ENCODE results near the gene SCAMP2.

SCAMP2 gene

DNA sequence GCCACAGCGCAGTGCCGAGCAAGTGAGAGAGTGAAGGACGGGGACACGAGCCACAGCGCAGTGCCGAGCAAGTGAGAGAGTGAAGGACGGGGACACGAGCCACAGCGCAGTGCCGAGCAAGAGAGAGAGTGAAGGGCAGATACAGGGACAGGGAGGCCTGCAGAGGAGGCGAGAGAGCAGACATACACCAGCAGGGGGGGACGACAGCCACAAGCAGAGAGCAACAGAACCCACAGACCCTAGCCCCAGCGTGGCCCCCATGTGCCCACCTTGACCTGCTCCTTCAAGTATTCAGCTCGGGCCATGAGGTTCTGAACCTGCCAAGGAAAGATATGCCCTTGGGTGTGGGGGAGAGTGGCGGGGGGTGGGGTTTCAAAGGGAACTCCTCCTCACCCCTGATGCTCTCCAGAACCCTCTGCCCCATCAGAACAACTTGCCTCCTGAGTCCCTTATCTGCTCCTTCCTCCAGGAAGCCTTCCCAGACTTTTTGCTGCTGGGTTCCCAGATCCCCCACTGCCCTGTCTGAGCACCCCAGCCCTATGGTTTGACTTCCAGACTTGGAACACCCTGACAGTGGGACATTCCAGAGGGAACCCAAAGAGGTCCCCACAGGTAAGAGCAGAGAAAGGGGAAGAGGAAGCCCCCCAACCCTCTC lies 35.6 kb downstream of the SCAMP2 start:
- no peak for DNase-seq

DNA sequence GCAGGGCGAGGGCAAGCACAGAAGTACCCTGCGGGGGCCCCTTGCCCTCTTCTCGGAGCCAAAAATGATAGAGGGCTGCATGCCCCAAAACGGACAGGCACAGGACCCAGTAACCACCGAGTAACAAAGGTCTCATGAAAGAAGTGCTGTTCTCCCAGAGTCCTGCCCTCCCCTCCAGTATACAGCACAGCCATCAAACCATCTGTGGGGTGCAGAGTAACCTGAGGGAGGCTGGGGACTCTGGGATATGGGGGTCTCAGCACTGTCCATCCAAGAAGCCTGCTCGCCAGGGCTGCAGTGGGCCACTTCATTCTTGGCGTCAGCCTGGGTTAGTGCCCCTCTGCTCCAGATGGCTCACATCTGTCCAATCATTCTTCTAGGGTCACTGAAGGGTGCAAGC lies 36.3 kb downstream of the SCAMP2 start:
- no peak for DNase-seq

DNA sequence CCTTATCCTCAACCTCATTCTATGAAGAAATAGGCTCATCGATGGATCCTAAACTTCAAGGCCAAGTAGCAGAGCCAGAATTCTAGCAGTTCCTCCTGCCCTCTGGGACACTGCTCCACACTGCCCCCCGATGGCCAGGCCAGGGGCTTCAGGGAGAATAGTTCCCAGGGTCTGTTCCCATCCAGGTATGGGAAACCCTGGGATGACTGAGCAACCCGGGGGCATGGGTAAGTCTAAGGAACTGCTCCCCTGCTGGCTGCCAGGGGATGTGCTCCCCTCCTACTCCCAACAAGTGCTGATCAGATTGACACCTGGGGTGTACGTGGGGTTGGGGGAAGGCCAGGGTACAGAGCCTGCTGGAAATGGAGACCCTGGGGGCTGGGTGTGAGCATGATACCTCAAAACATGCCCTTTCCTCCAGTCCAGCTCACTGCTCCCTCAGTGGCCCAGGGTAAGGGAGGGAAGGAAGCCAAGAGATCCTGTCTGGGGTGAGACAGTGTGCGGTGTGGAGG lies 37.8 kb downstream of the SCAMP2 start:
- DNase-seq = no peak

DNA sequence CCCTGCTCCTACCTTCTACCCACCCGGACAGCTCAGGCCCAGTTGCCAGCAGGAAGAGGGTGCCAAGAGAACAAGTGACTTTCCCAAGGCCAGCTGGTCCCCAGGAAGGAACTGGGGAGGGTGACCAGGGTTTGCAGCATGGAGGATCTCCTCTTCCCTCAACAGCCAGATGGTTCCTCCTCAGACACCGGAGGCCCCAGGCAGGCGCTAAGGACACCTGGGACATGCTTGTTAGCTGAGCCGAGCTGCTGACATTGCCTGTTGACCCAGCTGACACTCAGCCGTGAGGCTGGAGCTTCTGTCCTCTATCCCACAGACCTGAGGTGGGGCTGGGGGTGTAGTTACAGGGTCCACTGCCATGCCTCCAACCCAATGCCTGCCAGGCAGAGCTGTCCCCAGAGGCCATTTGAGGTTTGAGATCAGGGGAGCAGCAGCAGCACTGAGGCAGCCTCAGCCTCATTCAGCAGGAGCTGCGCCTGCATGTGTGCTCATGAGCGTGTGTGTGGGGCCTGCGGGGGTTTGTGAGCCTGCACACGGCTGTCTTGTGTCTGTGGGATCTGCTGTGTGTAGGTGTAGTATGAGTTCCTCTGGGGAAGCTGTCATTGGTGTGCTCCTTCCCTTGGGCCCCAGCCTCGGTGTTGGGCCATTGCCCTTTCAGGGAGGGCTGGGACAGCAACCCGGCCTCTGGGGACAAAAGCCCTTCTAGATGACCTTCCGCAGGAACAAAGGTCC lies 39.6 kb downstream of the SCAMP2 start:
- no peak for DNase-seq

DNA sequence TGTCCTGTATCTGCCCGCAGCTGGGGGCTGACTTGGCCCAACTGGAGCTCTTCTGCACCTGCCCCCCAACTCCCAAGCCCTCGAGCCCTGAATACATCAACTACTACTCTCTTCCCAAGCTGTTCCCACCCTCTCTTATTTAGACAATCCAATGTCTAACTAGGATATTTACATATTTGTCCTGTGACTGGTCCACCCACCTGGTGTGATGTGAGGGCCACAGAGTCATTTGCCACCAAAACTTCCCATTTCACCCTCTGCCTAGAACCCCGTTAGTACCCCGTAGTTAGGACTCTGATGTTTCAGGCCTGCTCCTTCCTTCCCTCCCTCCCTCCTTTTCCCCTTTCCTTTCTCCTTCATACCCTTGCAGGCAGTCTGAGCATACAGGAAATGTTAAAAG lies 40.3 kb downstream of the SCAMP2 start:
- no peak for DNase-seq

DNA sequence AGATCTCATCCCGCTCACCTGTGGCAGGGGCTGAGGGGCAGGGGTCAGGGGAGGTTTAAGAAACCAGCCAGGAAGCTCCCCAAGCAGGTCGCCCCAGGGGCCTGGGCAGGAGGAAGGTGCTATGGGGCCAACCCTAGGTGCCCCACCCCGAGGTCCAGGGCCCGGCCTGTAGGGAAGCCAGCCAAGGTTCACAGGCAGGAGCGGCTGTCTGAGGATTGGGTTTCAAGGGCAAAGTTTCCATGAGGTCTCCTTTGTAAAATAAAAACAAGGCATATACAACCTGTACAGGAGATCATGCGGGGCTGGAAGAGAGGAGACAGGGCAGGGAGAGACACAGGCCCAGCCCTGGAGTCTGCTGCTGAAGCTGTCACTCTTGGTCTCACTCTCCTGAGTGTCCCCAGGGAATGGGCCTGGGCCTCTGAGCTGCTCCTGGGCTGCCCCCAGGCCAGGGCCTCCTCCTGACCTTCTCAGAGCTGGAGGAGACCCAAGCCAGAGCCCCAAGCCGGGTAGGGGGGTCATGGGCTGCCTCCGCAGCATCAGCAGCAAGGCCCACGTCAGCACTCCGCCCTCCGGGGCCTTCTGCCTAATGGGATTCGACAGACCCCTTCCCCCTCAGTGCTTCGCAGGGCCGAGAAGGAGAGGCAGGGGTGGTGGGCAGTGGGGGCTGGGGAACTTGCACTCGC lies 41.2 kb downstream of the SCAMP2 start:
- DNase-seq = no peak

DNA sequence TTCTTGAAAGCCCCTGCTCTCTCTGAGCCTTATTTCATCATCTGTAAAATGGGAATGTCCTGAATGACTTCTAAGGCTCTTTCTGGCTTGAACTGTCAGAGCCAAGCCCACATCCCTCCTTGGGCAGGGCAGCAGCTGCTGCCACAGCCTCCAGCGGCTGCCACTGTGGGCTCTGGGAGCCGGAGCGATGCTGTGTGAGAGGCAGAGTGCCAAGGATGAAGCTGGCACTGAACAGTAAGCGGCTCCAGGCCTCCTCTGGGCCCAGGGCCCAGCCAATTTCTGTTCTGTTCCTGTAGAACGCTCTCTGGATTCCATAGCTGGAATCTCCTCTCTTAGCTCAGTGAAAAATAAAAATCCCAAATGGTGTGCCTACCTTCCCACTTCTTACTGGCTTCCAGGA lies 42.3 kb downstream of the SCAMP2 start:
- no peak for DNase-seq

DNA sequence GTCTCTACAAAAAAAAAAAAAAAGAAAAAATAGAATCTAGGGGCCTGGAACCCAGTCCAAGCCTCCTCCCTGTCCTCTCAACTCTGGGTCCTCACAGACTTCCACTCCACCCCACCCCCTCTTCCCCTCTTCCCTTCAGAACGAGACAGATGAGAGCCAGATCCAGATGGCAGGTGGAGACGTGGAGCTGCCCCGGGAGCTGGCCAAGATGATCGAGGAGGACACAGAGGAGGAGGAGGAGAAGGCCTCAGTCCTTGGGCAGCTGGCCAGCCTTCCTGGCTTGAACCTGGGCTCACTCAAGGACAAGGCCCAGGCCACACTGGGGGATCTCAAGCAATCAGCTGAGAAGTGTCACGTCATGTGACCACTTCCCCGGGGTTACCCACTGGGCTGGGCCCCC lies 43.2 kb downstream of the SCAMP2 start:
- DNase-seq = no peak

DNA sequence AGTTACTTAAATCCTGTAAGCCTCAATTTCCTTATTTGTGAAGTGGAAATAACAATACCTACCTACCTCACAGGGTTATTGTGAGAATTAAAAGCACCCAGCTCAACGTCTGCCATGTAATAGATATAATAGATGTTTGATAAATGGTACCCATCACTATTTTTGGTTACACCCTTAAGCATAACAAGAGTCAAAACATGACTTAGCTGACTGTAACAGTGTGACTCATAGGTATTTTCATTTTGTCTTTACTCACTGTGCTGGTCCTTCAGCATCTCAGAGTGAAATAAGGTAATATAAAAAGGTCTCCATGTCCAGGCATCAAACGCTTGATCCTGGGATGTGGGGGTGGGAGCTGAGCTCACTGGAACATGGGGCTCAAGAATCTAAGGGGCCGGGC lies 43.7 kb downstream of the SCAMP2 start:
- no peak for DNase-seq

DNA sequence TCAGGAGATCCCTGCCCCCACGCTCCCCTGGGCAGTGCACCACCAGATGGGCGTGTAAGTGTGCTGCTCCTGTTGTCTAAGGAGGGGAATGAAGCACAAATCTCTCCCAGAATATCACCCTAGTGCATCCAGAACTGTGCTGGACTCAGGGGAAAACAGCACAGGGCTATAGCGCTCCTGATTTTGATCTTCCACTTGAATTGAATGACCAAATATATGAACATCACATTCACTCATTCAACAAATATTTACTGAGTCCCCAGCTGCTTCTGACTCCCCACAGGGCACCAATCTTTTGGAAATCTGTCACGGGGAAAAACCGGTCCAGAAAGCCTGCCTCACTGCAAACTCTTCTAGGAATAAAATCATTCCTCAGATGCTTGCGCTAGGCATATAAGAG lies 44.3 kb downstream of the SCAMP2 start:
- DNase-seq = no peak

DNA sequence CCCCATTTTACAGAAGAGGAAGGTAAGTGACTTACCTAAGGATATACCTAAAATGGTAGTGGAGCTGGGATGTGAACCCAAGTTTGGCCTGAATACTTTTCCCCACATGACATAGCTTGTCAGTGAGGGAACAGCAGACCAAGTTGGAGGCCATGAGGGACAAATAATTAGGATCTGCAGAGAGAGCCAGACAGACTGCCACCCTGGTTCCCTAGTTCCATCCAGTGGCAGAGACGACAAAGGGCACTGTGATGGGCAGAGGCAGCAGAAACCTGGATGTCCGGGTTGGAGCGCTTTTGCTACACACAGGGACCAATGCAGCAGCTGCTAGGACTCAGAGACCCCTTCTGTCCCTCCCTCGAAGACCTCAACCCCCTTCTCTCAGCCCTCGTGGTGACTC lies 45.6 kb downstream of the SCAMP2 start:
- no peak for DNase-seq

DNA sequence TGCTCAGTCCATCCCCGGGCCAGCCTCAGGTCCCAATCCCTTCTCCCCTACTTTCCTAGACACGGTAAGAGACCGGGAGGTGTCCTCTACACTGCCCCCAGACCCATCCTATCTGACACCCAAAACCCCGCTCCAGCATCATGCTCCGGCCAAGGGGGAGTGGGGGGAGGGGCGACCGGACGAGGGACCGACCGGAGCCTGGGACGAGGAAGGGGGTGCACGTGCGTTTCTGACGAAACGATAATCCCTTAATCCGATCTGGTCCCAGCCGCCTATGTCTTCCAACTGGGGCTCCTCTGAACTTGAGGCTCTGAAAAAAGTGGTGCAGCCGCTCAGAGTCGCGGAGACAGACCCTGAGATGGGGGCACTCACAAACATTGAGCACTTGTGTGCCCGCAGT lies 46.2 kb downstream of the SCAMP2 start:
- no peak for DNase-seq

DNA sequence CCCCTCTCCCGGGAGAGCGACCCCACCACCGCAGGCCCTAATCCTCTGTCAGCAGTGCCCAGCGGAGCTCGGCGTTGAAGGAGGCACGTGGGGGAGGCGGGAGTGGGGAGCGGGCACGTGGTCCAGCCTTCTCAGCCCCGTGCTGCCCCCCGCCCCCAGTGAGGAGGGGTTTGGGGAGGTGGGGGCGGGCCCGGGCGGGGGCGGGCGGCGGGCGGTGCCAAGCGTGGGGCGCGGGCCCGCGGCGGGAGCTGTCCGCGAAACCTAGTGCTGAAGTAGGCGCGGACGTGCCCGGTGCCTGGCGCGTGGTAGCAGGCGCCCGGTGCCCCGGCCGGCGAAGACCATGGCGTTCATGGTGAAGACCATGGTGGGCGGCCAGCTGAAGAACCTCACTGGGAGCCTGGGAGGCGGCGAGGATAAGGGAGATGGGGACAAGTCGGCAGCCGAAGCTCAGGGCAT lies 46.8 kb downstream of the SCAMP2 start, which contains the start of gene CPLX3:
Gene CPLX3 (plus strand): TSS at position 264 of the 456 bp plus-strand sequence. CDS start 77 bp downstream, at position 341.
- no peak for DNase-seq

DNA sequence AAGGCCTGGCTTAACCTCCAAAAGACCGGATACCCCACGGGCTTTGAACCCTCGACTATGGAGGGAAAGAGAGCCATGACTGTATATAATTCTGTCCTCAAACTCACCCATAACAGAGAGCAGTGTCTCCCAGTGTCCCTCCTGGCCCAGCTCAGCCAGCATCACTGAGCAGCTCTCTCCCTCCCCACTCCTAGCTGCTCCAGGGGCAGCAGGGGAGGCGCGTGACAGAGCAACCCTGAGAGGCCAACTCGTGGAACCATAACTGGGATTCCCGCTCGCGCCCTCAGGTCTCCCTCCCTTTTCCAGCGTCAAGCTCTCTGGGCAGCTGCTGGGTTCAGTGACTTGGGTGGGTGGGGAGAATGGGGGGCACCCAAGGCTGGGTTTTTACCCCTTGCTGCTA lies 47.3 kb downstream of the SCAMP2 start:
- no peak for DNase-seq

DNA sequence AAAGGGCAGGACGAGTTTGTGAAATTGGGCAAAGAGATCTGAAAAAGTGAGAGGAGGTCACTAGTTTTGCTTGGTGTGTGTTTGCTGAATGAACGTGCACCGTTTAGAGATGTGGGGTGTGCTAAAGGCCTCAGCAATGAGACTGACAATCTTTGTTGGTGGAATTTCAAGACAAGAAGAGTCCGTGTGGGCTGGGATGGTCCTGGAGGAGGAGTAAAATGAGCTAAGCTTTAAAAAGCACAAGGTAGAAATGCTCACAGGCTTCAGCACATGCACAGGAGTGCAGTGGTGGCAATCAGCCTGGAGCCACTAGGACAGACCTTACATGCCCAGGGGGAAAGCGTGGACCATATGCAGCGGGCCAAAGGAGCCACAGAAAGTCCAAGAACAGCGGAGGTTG lies 48.2 kb downstream of the SCAMP2 start:
- no peak for DNase-seq

DNA sequence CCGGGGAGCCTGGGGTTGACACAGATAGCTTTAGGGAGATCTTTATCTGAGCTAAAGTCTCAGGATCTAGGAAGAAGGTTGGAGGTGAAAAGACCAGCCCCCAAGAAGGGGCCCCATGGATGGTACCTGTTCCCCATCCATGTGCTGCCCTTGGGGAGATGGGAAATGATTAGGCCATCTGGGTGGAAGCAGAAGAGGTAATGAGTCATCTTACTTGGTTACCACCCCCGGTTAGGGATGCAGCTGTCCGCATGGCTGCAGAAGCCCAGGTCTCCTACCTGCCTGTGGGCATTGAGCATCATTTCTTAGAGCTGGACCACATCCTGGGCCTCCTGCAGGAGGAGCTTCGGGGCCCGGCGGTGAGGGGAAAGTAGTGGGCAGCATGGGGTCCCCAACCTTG lies 49.8 kb downstream of the SCAMP2 start:
- DNase-seq = no peak

DNA sequence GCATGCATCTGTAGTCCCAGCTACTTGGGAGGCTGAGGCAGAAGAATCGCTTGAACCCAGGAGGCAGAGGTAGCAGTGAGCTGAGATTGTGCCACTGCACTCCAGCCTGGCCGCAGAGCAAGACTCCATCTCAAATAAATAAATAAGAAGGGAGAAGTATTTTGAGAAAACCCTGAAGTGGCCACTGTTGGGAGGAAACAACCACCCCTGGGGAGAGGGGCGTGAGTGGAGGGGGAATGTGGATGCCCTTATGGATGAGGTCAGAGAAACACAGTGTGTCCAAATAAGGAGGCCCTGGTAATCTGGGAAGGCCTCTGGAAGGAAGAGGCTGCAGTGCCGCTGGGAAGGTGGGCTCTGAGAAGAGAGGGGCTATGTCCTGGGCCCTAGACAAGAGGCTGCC lies 50.9 kb downstream of the SCAMP2 start:
- no peak for DNase-seq

DNA sequence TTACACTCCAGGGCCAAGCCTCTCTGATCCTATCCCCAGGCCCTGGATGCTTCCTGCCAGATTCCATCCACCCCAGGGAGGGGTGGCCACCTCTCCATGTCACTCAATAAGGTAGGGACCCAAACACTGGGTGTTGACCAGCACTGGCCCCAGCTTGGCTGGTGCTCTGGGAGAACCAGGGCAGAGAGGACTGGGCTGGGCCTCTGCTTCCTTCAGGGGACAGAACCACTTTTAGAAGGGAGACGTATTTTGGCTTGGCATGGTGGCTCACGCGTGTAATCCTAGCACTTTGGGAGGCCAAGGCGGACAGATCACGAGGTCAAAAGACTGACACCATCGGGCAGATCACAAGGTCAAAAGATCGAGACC lies 51.4 kb downstream of the SCAMP2 start:
- DNase-seq = no peak

DNA sequence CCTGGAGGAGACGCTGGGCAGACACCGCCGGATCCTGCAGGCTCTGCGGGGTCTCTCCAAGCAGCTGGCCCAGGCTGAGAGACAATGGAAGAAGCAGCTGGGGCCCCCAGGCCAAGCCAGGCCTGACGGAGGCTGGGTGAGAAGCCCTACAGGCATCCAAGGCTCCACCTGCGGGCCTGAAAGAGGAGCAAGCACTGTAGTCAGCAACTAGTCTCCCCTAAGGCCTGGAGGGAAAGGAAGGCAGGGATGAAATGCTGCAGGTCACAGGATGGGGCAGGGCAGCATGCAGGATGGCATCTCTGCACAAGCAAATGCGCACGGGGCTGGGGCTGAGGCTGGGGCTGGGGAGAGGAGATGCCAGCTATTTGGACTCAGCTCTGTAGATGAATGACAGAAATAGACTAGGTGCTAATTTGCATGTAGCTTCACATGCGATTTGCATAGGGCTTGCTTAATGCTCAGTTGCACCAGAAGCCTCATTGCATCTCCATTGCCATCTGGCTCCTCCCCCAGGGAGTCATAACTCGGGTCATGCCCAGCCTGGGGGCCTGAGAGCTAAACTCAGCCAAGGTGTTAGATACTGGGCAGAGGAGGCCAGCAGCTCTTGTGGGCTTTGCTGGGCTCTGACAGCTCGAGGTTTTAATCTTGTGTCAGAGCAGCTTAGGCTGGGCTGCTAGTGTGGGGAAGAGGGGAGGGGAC lies 51.9 kb downstream of the SCAMP2 start:
- no peak for DNase-seq

DNA sequence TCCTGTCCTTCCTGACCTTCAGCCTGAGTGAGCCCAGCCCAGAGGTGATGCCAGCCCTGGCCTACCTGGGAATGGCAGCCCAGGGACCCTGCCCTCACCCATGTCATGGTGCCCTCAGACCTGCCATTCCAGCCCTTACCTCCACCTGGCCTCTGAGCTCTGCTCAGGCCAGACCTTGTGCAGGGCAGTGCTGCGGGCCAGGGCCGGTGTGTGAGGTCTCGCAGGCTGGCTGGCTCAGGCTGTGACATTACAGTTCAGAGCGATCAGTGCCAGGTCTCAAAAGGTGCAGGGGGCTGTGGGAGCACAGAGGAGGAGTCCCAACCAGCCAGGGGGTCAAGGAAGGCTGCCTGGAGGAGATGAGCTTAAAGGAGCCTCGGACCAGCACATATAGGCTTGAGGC lies 53.1 kb downstream of the SCAMP2 start:
- DNase-seq = no peak

DNA sequence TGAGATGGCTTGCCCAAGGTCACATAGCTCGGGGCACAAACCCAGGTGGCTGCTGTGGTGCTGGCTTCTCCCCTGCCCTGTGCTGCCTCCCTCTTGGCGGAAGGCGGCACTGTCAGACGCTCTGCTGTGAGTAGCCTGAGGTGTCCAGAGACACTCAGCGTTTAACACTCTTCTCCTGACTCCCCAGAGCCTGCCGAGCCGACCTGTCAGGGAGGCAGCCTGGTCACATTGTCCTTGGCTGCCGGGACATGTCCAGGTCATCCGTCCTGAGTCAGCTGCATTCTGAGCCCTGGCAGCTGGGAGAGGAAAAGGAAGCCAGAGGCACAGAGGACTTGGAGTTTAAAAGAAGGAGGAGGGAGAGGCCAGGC lies 55.8 kb downstream of the SCAMP2 start:
- no peak for DNase-seq

DNA sequence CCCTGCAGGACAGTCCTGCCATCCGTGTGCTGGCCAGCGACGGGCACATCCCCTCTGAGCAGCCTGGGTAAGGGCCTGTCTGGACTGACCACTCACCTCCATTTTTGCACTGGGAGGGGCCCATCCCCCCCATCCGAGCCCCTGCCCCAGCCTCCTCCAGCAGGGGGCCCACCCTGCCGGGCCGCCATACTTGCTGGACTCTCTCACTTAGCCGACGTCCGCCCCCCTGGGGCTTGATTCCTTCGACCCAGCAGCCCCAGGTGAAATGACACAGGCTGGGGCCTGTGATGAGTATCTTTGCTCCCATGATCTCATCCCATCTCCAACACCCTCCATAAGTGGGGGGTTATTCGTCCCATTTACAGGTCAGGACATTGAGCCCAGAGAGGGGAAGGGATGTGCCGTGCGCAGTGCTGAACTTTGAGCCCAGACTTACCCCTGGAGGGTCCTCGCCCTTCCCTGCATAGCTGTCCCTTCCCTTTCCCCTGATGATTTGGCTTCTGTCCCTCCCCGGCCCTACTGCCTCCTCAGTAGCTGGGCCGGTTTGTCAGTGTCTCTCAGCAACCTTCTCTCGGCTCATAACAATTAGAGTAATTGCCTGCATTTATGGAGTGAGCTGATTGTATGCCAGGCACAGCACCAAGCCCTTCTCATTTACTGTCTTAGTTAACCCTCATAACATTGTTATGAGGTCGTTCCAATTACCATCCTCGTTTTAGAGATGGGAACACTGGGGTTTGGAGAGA lies 56.4 kb downstream of the SCAMP2 start:
- no peak for DNase-seq

DNA sequence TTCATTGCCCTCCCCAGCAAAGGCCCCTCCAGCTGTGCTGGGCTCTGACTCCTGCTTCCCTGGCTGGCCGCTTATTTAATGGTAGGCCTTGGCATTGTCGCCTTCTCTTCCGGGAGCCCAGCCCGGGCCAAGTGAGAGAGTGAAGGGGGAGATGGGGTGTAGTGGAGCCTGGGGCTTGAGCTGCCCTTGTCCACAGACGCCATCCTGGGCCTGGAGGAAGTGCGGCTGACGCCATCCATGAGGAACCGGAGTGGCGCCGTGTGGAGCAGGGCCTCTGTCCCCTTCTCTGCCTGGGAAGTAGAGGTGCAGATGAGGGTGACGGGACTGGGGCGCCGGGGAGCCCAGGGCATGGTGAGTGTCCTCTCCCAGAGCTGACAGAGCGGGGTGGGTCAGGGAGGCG lies 57.2 kb downstream of the SCAMP2 start:
- DNase-seq = no peak
